GM10248 (cell line): ENCODE results near the gene RPL13A.

ENCODE experiments used
- CTCF ChIA-PET: fragments of 300-600 bp; sonication (Branson Sonifier 250); formaldehyde crosslinking; extraction: SDS; loops from one replicate; lab custom pipeline; 2021; ENCODE audit warnings: antibody characterized with exemption; lab: Yijun Ruan, JAX
- POLR2A ChIA-PET: fragments of 350-650 bp; sonication (Branson Sonifier 250); formaldehyde crosslinking; extraction: SDS; loops from one replicate; lab custom pipeline; 2020; ENCODE audit warnings: antibody characterized with exemption; lab: Yijun Ruan, JAX
- DNase-seq: peaks from one replicate; pipeline ENCODE4 v3.0.0; 2012; ENCODE audit errors: extremely low spot score
- CTCF ChIP-seq: IDR thresholded peaks from 2 replicates; pipeline ENCODE4 v1.5.1; 2012; ENCODE audit warnings: mild to moderate bottlenecking, low read depth; ENCODE audit errors: extremely low read depth, missing control alignments, control extremely low read depth

The RPL13A gene

GRCh38 chr19:49507803-49508494 lies 20.5 kb downstream of the RPL13A start:
- TF ChIP-seq CTCF = no peak
- DNase-seq = no peak
- CTCF ChIA-PET = interaction anchor here (0.6 to 8.7 kb wide), 6 partner anchors 26 to 173 kb away, joined by 3 to 84 read pairs (median 27); partner anchors contain the start of gene PRMT1
- POLR2A ChIA-PET = interaction anchor here (0.5 kb wide), 1 partner anchor 90 kb away, joined by 3 read pairs; no protein-coding TSS in a partner anchor

- no peak for TF ChIP-seq CTCF
- DNase-seq = no peak
- POLR2A ChIA-PET = no interaction called here
- CTCF ChIA-PET = interaction anchor here (0.8 to 2.9 kb wide), 4 partner anchors 15 to 57 kb away, joined by 3 to 12 read pairs (median 4); partner anchors contain the start of gene RCN3
Measured at GRCh38 chr19:49512970-49513745, 25.8 kb downstream of the RPL13A start.

GRCh38 chr19:49513746-49514118 lies 26.3 kb downstream of the RPL13A start:
- ChIA-PET POLR2A (no interaction called here), CTCF (interaction anchor here (0.8 to 2.9 kb wide), 4 partner anchors 14 to 57 kb away, joined by 3 to 12 read pairs (median 4); partner anchors contain the start of gene RCN3)
- no peak for TF ChIP-seq CTCF
- DNase-seq = no peak

- TF ChIP-seq CTCF = no peak
- no peak for DNase-seq
- ChIA-PET POLR2A (no interaction called here), CTCF (interaction anchor here (0.6 to 2.9 kb wide), 5 partner anchors 14 to 147 kb away, joined by 3 to 12 read pairs (median 3); partner anchors contain the start of gene RCN3)
Measured at GRCh38 chr19:49514151-49514550, 26.7 kb downstream of the RPL13A start.

- peak; percentile 14 for DNase-seq
- CTCF ChIA-PET = interaction anchor here (0.7 to 2.9 kb wide), 3 partner anchors 31 to 55 kb away, joined by 4 to 12 read pairs (median 5); no protein-coding TSS in a partner anchor
- POLR2A ChIA-PET = no interaction called here
Measured at GRCh38 chr19:49515767-49516166, 28.4 kb downstream of the RPL13A start.

More at GRCh38 chr19:49515767-49516166, 28.4 kb downstream of the RPL13A start:
- no peak for TF ChIP-seq CTCF
